Stimulated activated CD8-positive, alpha-beta memory T cell treated with anti-CD3 and anti-CD28 coated beads, Interleukin-7, amount 100 ng/mL, for 24 hours (primary cell): ENCODE data around the gene PUS1.
"Not testable (repeated sequence)": the region's sequence is repeated elsewhere in the genome, so short reads cannot be mapped to it uniquely, and the experiment has no call there.

Experiments
- DNase-seq: peaks from one replicate; pipeline ENCODE4 v3.0.0-alpha.2; 2020; ENCODE audit warnings: low read depth

Gene PUS1

DNA sequence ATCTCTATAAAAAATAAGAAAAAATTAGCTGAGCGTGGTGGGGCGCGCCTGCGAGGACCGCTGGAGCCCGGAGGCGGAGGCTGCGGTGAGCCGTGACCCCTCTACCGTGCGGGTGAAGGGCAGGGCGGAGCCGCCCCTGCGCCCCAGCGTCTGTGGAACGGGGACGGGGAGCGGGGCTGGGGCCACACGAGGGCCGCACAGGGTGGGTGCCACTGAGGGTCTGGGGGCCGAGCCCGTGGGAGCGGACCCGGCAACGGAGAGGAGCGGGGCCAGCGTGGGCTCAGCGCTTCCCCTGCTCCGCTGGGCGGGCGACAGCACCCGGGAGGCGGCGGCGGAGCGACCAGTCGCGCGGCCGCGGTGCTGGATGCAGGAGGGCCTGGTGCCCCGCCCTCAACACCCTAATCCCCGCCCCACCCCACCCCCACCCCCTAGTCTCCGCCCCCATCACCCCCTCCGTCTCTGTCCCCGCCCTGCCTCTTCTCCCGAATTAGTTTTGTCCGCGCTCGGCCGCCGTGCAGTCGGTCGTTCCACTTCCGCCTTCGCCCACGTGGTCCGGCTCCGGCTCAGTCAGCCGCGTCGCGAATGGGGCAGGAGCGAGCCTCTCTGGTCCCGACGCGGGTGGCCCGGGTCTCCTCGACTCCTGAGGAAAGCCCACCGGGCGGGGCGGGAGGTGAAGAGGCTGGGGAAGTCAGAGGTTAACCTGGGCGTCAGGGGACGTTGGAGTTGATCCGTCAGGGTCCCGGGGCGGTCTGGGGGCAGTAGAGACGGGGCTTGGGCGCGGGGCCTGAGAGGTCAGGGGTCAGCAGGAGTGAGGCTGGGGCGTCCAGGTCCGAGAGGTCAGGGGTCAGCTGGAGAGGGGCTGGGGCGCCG, at the start of gene PUS1:
TSS of gene PUS1 (plus strand) at position 566 of the 870 bp plus-strand sequence. CDS start 447 bp downstream, outside the sequence.
- DNase-seq: peak; percentile 74

DNA sequence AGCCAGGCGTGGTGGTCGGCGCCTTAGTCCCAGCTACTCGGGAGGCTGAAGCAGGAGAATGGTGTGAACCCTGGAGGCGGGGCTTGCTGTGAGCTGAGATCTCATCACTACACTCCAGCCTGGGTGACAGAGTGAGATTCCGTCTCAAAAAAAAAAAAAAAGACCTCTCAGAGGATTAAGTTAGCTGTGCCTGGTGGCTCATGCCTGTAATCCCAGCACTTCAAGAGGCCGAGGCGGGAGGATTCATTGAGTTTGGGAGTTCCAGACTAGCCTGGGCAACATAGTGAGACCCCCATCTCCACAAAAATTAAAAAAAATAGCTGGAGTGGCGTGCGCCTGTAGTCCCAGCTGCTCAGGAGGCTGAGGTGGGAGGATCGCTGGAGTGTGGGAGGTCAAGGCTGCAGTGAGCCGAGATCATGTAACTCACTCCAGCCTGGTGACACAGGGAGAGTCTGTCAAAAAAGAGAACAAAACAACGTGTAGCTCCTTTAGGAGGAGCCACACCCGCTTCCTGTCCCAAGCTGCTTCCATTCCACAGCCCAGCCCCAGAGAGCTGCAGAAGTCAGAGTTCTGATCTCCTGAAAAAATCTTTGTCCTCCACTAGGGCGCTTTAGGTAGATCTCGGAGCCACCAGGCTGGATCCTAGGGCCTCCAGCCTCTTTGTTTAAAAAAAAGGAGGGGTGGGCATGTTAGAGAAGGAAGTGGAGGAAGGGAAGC, 46.1 kb upstream of the PUS1 start:
- DNase-seq: no peak

DNA sequence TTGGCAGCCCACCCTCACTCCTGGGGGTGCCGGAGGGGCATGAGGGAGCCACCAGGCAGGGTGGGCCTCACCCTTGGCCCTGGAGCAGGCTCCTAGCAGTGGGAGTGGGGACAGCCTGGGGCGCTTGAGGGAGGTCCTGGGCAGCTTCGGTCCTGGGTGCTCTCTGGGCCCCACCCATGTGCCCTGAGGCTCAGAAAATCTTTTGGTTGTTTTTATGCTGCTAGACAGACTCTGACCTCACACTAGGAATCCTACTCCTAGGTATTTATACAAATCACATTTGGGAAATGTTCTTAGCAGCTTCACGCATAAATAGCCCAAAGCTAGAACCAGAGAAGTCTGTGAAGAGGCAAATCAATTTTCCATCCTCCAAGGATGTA, 45.6 kb upstream of the PUS1 start:
- DNase-seq: no peak

DNA sequence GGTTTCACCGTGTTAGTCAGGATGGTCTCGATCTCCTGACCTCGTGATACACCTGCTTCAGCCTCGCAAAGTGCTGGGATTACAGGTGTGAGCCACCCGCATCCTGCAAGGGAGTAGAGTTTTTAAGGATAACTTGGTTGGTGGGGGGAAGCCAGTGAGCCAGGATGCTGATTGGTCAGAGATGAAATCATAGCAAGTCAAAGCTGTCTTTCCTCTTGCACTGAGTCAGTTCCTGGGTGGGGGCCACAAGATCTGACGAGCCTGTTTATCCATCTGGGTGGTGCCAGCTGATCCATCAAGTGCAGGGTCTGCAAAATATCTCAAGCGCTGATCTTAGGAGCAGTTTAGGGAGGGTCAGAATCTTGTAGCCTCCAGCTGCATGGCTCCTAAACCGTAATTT, 44.0 kb upstream of the PUS1 start:
- DNase-seq: not testable (repeated sequence)

DNA sequence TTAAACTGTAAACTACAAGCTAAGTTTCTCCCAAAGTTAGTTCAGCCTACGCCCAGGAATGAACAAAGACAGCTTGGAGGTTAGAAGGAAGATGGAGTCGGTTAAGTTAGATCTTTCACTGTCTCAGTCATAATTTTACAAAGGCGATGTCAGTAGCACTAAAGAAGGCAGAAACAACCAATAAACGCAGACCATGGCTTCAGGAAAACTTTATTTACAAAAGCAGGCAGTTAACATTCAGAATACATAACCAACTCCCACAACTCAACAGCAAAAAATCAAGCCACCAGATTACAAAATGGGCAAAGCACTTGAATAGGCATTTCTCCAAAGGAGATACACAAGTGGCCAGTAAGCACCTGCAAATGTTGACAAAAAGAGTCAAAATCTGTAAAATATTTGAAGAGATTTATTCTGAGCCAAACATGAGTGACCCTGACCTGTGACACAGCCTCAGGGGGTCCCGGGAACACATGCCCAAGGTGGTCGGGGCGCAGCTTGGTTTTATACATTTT, 43.5 kb upstream of the PUS1 start:
- no peak for DNase-seq

DNA sequence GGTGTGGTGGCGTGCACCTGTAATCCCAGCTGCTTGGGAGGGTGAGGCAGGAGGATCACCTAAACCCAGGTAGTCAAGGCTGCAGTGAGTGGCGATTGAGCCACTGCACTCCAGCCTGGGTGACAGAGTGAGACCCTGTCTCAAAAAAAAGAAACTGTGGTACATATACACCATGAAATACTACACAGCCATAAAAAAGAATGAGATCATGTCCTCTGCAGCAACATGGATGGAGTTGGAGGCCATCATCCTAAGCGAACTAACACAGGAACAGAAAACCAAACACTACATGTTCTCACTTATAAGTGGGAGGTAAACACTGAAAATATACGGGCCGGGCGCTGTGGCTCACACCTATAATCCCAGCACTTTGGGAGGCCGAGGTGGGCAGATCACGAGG, 37.4 kb upstream of the PUS1 start:
- not testable (repeated sequence) for DNase-seq

DNA sequence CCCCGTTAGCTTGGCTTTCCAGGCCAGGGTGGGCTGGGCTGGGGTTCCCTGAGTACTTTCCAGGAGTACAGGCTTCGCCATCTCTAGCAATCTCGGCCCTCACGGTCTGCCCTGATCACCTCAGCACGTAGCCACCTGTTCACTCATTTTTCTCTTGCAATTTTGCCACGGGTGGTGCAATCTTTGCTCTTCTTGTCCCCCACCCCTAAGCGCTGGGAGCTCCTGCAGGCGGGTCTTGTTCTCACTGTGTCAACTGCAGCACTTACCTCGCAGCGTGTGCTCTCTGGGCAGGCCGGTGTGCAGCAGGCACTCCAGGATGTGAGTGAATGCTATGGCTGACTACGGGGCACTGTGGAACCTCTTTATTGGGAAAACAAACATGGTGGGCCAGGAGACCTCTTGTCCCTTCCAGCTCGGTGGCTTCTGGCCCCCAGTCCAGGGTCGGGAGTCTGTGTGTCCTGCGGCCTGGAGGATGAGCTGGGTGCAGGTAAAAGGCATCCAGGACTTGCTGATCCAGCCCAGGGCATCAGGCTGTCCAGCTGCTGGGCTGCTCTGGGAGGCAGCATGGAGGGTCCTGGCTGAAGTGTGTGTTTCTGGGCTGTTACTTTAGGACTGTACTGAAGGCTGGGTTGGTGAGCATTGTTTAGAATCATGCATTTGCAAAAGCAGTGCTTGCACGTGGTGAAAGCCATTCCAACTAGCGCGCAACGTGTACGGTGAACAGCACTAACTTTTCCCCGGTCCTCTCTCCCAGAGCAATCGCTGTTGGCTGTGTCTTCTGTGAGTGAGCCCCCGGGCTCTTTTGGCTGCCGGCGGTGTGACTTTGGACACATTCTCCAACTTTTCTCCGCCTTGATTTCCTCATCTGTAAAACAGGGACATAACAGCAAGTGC, 36.1 kb upstream of the PUS1 start:
- DNase-seq: no peak

DNA sequence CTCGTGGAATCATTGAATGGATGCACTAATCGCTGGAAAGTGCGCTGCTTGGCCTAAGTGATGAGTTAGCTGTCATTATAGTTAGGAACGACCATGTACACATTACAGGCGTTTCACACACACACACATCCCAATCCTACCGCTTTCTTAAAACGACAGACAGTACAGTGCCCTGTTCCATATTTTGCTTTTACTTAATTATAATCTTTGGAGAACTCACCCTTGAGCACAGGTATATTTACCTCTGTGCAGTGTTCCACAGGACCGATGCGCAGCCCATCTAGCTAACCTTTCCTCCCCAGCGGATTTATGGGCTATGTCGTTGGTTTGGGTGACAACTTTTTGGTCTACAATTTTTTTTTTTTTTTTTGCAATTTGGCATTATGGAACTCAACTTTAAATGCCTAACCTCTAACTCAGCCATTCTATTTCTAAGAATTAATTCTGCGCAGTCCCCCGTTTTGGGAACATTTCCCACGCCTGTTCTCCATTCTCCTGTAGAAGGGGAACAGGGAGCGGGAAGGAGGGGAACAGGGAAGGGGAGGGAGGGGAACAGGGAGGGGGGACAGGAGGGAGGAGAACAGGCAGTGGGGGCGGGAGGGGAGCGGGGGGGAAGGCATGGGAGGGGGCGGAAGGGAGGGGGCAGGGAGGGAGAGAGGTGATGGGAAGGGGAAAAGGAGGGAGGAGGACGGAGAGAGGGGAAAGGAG, 35.3 kb upstream of the PUS1 start:
- DNase-seq: no peak

DNA sequence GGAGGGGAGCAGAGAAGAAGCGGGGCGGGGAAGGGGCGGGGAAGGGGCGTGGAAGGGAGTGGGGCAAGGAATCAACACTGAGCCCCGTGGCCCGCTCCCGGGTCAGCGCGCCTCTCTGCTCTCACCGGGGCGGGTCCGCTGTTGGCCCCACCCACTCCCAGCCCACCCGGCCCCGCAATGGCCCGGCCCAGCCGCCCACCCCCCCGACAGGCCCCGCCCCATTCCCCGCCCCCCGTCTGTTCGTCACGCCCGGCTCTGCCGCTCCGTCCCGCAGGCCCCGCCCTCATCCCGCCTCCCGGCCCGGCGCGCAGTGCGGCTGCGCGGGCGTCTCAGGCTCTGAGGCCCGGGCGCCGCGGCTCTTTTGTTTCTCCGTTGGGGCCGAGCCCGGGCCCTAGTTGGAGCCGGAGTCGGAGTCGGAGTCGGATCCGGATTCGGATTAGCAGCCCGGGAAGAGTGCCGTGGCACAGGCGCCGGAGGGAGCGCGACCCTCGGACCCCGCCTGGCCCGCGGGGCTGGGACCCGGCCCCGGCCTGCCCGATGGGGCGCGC, 34.7 kb upstream of the PUS1 start, which contains the start of gene ULK1:
TSS of gene ULK1 (plus strand) at position 310 of the 548 bp plus-strand sequence. CDS start 380 bp downstream, outside the sequence.
- DNase-seq: peak; percentile 87

DNA sequence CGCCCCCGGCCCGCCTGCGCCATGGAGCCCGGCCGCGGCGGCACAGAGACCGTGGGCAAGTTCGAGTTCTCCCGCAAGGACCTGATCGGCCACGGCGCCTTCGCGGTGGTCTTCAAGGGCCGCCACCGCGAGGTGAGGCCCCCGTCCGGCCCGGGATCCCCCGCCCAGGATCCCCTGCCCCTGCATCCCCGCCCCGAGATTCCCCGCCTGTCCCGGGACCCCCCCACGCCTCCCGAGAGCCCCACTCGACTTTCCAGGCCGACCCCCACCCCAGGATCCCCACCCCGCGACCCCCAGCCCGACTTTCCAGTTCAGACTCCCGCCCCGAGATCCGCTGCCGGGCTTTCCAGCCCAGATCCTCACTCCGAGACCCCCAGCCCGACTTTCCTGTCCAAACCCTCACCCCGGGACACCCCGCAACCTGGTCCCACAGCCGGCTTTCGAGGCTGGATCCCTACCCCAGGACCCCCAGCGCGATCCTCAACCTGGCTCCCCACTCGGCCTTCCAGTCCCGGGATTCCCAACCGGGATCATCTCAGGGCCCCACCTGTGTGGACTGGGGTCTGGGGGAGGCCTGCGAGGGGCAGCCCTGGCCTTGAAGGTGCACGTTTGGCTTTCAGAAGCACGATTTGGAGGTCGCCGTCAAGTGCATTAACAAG, 34.0 kb upstream of the PUS1 start:
- no peak for DNase-seq

DNA sequence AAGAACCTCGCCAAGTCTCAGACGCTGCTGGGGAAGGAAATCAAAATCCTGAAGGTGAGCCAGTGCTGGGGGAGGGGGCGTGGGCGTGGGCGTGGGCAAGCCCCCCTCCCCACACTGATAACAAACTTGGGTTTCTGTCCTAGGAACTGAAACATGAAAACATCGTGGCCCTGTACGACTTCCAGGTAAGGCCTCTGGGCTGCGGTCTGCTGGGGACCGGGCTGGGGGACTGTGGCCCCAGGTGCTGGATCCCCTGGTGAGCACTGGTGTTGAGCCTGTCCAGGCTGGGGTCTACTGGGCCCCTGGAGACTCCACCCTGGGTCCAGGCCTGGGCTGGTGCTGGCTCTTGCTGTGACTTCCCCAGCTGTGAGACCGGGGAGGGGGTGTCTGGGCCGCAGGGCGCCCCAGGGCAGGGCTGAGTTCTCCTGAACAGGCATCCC, 33.4 kb upstream of the PUS1 start:
- DNase-seq: no peak

DNA sequence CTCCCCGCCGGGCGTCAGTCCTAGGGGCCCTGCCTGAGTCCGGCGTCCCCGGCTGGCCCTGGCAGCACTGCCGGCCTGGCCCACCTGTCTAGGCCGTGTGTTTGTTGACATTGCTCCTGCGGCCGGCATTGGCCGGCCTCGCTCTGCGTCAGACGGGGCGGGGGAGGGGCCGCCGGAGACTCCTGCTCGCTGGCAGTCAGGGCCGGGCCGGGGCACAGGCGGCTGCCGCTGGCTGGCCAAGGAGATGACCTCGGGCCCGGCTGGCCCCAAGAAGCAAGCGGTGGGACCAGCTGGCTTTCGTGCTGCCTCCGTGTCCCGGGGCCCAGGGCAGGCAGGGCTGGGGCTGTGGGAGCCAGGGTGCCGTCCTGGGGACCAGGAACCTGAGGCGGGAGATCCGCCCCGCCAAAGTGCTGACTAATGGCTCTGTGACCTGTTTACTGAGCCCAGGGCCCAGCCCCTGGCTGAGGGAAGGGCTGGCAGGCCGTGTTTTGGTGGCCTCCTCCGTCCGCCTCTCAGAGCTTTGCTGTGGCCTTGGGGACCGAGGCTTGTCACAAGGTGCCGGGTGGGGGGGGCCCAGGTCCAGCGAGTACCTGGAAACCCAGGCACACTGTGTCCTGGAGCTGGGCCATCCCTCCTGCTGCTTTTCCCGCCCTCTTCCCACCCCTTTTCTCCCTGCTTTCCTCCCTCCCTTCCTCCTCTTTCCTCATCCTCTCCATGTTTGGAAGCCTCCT, 32.8 kb upstream of the PUS1 start:
- peak; percentile 48 for DNase-seq

DNA sequence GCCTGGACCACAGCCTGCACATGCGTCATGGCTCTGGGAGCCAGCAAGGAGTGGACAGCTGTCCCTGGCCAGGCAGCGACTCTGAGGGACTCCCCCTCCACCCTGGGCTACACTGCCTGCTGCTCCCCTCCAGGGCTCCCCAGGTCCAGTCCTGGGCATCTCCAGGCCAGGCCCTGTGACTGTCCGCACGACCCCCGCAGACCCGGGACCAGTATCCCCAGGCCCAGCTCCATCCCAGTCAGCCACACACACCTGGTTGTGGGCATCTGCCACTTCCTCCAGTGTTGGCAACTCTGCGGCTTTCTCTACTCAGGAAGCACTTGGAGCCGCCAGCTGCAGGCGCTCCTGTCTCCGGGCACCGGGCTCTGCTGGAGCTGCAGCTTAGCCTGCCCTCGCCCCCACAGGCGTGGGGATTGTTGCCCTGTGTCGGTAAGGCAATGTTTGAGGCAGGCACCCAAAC, 32.2 kb upstream of the PUS1 start:
- no peak for DNase-seq

DNA sequence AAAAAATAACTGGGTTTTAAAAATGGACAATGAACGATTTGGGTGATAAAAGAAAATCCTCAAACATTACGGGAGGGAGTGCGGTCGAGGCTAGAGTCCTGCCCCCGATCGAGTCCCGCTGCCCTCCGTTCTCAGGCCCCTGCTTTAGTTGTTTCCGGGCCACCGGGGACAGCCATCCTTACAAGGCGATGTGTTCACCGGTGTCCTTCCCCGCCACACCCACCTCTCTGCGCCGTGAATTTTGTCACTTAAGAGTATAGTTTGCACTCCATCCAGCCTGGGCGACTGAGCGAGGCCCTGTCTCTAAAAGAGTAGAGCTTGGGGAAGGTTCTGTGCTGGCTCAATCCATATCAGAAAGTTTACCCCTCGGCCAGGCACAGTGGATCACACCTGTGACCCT, 31.8 kb upstream of the PUS1 start:
- DNase-seq: no peak

DNA sequence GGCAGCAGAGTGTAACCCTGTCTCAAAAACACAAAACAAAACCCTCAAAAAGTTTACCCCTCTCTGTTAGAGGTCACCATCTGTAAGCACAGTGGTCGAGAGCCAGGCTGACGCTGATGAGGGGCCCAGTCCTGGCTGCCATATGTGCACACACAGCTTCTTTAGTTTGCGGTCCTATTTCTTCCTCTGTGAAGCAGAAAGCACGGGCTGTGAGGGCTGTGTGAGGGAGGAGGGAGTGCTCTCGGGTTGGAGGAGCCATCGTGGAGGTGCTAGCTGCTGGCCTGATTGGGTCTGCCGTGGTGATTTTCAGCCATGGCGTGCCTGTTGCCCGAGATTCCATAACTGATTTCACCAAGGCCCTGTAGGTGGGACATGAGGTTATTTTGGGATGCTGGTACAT, 31.2 kb upstream of the PUS1 start:
- no peak for DNase-seq

DNA sequence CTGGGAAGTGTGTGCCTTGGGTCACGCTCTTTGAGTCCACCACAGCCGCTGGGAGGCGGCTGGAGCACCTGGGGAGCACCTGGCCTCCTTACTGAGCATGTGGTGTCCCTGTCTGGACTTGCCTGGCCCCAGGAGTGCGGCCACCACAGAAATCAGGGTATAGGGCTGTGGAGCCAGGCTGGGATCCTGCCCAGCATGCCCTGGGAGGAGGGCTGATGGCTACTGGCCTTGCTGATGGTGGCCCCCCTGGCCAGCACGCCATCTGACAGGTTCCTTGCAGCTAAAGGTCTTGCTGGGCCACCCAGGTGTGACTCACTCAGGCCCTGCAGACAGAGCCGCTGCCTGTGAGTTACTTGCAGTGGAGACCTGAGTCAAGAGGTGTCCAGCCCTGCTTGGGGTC, 28.7 kb upstream of the PUS1 start:
- DNase-seq: no peak

DNA sequence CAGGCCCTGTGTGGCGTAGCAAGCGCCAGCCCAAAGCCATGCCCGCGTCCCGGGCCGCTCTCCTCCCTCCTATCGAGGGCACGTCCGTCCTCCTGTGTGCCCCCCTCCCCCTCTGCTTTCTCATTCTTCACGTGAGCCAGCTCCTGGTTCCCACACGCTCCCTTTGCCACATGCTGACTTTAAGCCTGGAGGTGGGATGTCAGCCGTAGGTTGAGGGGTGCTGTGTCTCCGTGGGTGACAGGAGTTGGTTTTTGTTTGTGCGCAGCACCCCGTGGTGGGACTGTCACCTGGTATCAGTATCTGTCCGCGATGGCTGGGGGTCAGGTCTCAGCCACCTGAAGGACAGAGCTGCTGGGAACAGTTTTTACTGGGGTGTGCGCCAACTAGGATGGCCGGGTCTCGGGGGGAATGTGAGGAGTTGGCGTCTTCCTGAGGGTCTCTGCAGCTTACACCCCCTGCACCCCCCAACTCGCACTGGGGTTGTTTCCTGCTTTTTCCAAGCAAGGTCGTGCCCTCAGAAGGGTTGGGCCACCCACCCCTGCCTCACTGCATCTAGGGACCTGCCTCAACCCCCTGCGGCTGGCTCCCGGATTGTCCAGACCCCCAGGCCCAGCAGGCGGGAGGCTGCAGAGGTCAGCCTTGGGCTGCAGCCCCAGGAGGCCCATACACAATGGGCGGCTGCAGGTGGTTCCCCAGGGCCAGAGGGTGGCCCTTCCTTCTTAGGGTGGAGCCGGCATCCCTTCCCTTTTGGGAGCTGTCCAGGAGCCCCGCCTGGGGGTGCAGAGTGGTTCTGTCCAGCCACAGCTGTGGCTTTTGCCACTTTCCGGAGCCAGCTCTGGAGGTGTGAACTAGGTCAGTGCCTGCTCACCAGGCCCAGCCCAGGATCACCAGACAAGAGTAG, 27.4 kb upstream of the PUS1 start:
- DNase-seq: no peak
